WI38 (cell line): ENCODE measurements around the gene SLC6A6.

Experiments used
- H3K4me3 ChIP-seq: 2 replicates; pipeline ENCODE4 v1.5.1; 2011; ENCODE audit warnings: low read depth, mild to moderate bottlenecking, control low read depth, low read length
- TF ChIP-seq, protein P1 (sequence below): IDR thresholded peaks from 2 replicates; pipeline ENCODE4 v1.5.1; 2012; ENCODE audit warnings: low read depth, mild to moderate bottlenecking, control low read depth, low read length

SLC6A6 gene

DNA sequence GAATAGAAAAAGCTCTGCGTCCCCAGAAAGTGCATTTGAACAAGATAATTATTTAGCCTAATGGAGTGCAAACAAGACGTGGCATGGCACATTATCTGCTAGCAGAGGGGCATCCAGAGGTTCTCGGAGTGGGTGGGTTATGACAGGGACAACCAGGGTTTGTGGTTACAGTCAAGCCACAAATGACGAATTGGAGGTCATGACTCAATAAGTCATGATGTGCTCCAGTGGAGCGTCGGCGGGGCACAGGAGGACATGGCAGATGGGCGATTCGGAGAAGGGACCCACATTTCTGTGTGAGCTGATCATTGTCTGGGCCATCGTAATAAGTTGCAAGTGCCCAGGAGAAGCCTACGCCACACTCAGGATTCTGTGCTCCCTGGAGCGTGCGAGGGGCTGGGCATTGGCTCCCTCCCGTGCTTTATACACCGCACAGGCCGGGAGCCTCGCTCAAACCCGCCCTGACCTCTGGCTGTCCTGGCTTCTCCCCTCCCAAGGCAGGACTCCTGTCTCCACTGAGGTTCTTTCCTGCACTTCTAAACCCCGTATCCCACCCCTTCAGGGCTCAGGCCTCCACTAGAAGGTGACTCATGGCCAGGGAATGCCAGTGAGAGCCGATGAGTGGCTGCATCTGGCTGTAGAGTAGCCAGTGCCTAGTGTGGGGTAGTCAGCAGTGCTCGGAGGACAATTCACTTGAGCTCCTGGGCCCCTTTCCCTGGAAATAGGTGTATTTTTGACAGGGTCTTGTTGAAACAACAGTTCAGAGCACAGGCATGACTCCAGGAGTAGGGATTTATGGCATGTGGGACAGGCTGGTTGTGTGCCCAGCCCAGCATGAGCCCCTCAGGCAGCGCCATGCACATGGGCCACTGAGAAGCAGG is 70.3 kb downstream of the SLC6A6 start:
- no peak overlapping the region for H3K4me3 ChIP-seq
- TF ChIP-seq, protein P1, sequence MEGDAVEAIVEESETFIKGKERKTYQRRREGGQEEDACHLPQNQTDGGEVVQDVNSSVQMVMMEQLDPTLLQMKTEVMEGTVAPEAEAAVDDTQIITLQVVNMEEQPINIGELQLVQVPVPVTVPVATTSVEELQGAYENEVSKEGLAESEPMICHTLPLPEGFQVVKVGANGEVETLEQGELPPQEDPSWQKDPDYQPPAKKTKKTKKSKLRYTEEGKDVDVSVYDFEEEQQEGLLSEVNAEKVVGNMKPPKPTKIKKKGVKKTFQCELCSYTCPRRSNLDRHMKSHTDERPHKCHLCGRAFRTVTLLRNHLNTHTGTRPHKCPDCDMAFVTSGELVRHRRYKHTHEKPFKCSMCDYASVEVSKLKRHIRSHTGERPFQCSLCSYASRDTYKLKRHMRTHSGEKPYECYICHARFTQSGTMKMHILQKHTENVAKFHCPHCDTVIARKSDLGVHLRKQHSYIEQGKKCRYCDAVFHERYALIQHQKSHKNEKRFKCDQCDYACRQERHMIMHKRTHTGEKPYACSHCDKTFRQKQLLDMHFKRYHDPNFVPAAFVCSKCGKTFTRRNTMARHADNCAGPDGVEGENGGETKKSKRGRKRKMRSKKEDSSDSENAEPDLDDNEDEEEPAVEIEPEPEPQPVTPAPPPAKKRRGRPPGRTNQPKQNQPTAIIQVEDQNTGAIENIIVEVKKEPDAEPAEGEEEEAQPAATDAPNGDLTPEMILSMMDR: no peak

DNA sequence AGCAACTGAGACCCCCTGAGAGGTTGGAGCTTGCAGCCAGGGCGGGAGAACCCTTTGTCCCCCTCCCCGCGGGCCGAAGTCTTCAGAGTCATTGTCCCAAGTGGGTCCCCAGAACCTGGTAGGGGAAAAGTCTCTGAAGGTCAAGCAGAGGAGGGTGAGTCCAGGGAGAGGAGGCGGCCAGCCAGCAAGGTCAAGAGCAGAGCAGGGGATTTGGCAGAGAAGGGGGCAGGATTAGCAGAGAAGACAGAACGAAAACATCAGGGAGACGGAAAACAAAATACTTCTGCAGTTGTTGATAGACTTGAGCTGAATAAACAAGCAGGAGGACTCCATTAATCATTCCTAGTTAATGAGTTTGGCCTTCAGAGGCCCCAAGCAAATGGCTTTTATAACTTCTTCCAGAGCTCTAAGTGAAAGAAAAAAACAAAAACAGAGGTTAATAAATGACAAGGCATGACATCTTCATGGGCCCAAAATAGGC is 71.0 kb downstream of the SLC6A6 start:
- TF ChIP-seq, protein P1: no peak
- no peak overlapping the region for H3K4me3 ChIP-seq

DNA sequence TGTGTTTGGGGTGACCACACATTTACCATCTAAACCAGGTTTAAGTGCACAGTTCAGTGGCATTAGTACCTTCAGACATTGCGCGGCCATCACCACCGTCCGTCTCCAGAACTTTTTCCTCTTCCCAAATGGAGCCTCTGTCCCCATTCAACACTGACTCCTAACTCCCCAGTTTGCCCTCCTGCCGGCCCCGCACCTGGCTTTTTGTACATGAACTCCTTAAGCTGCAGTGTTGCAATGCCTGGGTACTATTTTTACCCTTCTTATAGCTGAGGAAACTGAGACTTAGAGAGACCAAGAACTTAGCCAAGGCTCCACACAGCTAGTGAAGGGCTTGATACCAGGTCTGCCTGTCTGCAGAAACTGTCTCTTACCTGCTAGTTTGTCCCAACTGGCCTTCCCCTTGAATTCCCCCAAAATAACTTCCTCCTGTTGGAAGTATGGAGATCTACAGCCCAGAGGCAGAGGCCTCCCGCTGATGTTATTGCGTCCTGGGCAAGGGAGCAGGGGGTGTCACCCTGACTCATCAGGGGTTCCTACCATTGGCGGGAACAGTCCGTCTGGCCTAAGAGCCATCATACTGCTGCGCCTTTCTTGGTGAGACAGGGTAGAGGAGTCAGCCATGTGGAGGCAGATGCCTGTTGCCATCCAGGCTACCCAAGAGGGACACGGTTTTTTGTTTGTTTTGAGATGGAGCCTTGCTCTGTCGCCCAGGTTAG is 72.1 kb downstream of the SLC6A6 start:
- no peak overlapping the region for H3K4me3 ChIP-seq
- TF ChIP-seq, protein P1: no peak

DNA sequence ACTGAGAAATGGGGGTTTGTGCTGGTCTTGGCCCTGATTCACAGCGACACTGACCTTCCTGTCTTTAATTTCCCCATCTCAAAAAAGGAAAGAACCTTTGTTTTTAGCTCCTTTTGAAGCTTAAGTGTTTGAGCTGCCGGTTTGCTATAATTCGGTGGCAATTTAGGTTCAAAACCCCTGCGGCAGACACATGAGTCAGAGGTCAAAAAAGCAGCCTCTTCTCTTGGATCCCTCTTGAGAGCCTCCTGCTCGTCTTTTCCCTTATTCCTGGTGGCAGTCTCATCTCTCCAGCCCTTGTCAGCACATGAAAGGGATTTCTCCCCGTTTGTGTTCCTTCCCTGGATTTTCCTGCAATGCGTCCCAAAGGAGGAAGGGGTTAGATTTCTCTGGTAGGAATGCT is 73.2 kb downstream of the SLC6A6 start:
- TF ChIP-seq, protein P1: no peak
- H3K4me3 ChIP-seq: no peak overlapping the region

DNA sequence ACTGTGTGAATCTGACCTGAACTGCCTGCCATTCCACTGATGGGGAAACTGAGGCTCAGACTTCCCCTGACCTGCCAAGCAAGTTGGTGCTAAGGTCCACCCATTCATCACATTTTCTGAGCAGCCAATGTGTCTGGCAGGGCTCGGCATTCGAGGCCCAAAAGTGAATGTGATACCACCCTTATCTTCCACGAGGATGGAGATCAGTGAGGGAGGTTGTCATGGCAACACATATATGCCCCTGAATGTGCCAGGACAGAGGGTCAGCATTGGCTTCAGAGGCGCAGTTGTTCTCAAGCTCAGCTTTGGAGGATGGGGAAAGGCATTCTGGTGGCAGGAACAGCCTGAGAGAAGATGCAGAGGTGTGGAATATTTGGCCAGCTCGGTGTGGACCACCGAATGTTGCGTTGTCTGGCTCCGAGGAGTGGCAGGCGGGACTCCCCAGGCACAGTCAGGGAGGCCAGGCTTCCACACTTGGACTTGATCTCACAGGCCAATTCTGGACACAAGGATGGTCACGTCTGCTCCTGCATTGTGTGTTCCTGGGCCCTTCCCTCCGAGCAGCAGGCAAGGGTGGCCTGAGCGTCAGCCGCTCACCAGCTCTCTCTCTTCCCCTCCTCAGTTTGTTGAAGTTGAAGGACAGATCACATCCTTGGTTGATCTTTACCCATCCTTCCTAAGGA is 74.3 kb downstream of the SLC6A6 start:
- no peak overlapping the region for H3K4me3 ChIP-seq
- TF ChIP-seq, protein P1: no peak

DNA sequence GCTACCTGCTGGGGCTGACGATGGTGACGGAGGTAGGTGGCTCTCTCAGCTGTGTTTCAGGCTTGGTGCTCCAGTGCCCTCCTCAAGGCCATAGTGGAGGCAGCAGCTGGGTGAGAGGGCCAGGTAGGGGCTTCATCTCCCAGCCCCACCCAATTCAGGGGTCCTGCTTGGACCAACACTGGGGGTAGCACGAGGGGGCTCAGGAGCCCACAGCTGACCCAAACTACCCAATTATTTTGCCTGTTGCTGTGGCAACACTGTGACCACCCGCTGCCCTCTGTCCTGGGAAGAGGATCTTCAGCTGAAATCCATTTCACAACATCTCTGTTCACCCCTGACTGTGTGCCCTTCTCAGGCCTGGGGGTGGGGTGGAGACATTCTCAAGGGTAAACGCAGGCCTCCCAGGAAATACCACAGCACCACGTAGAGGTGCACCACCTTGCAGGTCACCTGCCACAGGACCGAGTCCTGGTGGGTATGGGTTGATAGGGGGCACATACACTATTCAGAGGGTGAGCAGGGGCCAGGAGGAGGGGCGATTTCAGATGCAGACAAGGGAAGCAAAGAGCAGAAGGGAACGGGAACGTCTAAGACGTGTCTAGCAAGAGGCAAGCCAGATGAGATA is 75.0 kb downstream of the SLC6A6 start:
- TF ChIP-seq, protein P1: no peak
- no peak overlapping the region for H3K4me3 ChIP-seq
